ENCODE measurements around the gene ZNF276. TPM values are rescaled to one million over a fixed set of nuclear protein-coding genes. Genes with fewer than 3 reads are reported as not detected.

Gene ZNF276
- total RNA-seq, 1 donor from 2014 or later = 16.2 TPM

DNA sequence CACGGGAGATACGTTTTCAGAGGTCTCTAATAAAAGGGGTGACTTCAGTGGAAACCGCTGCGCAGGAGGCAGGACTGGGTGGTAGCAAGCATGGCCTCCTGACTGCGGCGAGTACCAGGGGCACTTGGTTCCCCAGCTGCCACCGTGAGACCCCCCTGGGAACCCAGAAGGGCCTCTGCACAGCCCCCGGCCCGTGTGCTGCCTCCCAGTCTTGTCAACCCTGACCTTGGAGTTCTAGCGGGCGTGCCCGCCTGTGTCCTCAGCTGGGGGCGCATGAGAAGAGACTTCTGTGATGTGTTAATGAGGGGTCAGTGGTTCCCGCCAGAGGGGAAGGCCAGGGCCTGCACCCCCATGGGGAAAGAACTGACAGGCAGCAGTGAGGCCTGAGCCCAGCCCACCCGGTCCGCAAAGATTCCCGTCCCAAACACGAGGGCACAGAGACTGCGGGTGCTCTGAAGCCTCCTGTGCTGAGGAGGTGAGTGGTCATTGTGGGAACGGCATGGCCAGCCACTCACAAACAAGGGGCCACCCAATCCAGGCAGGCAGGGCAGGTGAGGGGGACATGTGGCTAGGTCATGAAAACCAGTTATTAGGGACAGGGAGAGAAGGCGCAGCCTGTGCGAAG lies 9.4 kb downstream of the ZNF276 start:
- Mint-ChIP-seq H3K27ac (ENCODE audit: unreplicated experiment) (no peak overlapping the region), H3K27me3 (ENCODE audit: low read depth) (no peaks in the 10 kb centered on the region), H3K4me3 (ENCODE audit: unreplicated experiment) (no peak overlapping the region), H3K9me3 (ENCODE audit: low read depth) (no peaks in the 10 kb centered on the region), H3K36me3 (ENCODE audit: low read depth) (peaks cover 31% of the 10 kb centered on the region), H3K4me1 (ENCODE audit: low read depth) (peaks cover 3% of the 10 kb centered on the region)
- TF ChIP-seq, protein P1, sequence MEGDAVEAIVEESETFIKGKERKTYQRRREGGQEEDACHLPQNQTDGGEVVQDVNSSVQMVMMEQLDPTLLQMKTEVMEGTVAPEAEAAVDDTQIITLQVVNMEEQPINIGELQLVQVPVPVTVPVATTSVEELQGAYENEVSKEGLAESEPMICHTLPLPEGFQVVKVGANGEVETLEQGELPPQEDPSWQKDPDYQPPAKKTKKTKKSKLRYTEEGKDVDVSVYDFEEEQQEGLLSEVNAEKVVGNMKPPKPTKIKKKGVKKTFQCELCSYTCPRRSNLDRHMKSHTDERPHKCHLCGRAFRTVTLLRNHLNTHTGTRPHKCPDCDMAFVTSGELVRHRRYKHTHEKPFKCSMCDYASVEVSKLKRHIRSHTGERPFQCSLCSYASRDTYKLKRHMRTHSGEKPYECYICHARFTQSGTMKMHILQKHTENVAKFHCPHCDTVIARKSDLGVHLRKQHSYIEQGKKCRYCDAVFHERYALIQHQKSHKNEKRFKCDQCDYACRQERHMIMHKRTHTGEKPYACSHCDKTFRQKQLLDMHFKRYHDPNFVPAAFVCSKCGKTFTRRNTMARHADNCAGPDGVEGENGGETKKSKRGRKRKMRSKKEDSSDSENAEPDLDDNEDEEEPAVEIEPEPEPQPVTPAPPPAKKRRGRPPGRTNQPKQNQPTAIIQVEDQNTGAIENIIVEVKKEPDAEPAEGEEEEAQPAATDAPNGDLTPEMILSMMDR (IDR thresholded peaks at IDR 0.05) = no peak
- no peak for DNase-seq (ENCODE audit: low spot score)

DNA sequence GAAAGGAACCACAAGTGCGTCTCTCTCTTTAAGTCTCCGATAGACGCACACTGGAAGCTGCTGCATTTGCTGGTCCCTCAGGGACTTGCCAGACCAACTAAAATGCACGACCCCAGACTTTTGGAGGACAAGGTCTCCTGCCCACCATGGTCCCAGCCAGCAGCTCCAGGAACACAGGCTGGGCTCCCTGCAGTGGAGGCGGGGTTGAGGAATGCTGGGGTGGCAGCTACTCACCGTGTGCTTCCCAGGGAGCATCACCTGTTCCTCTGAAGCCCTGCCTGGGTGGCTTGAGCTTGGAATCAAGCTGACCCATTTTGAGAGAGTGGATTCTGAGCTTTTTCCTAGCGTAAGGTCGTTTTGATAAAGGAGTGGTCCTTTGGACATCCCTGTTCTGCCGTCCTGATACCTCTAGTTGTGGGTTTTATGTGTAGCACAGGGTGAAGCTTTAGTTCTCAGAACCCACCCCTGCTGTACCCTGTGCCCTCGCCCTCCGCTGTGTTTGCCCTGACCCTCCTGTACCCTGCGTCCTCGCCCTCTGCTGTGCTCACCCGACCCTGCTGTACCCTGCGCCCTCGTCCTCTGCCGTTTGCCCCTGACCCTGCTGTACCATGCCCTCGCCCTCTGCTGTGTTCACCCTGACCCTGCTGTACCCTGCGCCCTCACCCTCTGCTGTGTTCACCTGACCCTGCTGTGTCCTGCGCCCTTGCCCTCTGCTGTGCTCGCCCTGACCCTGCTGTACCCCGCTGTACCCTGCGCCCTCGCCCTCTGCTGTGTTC lies 11.0 kb downstream of the ZNF276 start:
- H3K4me1 Mint-ChIP-seq (ENCODE audit: low read depth) = peaks cover 3% of the 10 kb centered on the region
- H3K4me3 Mint-ChIP-seq (ENCODE audit: unreplicated experiment) = no peak overlapping the region
- H3K27me3 Mint-ChIP-seq (ENCODE audit: low read depth) = no peaks in the 10 kb centered on the region

DNA sequence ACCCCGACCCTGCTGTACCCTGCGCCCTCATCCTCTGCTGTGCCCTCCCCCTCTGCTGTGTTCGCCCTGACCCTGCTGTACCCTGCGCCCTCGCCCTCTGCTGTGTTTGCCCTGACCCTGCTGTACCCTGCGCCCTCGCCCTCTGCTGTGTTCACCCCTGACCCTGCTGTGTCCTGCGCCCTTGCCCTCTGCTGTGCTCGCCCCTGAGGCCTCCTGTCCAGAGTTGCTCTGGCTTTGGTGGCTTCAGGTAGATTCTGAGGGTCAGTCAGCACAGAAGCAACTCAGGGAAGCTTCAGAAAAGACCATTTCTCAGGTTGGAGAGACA lies 11.5 kb downstream of the ZNF276 start:
- DNase-seq (ENCODE audit: low spot score) = no peak
- Mint-ChIP-seq H3K27ac (ENCODE audit: unreplicated experiment) (no peak overlapping the region), H3K4me1 (ENCODE audit: low read depth) (peaks cover 3% of the 10 kb centered on the region), H3K27me3 (ENCODE audit: low read depth) (no peaks in the 10 kb centered on the region), H3K4me3 (ENCODE audit: unreplicated experiment) (no peak overlapping the region), H3K9me3 (ENCODE audit: low read depth) (no peaks in the 10 kb centered on the region), H3K36me3 (ENCODE audit: low read depth) (peaks cover 29% of the 10 kb centered on the region)
- TF ChIP-seq, protein P1 (IDR thresholded peaks at IDR 0.05) = no peak

More for the DNA sequence above, 11.0 kb downstream of the ZNF276 start:
- TF ChIP-seq, protein P1 (IDR thresholded peaks at IDR 0.05) = no peak
- peaks cover 27% of the 10 kb centered on the region for H3K36me3 Mint-ChIP-seq (ENCODE audit: low read depth)
- DNase-seq (ENCODE audit: low spot score) = no peak
- H3K27ac Mint-ChIP-seq (ENCODE audit: unreplicated experiment) = no peak overlapping the region
- no peaks in the 10 kb centered on the region for H3K9me3 Mint-ChIP-seq (ENCODE audit: low read depth)

DNA sequence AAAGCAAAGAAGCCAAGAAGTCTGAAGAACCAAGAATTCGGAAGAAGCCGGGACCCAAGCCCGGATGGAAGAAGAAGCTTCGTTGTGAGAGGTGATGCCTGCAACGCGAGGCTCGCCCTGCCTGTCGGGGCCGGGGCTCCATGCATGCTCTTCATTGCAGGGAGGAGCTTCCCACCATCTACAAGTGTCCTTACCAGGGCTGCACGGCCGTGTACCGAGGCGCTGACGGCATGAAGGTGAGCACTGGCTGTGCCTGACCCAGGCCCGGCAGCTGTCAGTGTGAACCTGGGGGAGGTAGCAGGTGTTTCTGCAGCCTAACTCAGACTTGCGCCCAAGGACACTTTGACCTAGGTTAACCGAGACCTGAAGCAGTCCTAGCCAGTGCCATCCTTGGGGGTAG lies 12.0 kb downstream of the ZNF276 start:
- Mint-ChIP-seq H3K4me3 (ENCODE audit: unreplicated experiment) (no peak overlapping the region), H3K9me3 (ENCODE audit: low read depth) (no peaks in the 10 kb centered on the region), H3K27me3 (ENCODE audit: low read depth) (no peaks in the 10 kb centered on the region), H3K27ac (ENCODE audit: unreplicated experiment) (no peak overlapping the region), H3K4me1 (ENCODE audit: low read depth) (peaks cover 3% of the 10 kb centered on the region), H3K36me3 (ENCODE audit: low read depth) (peaks cover 31% of the 10 kb centered on the region)
- TF ChIP-seq, protein P1 (IDR thresholded peaks at IDR 0.05) = no peak
- no peak for DNase-seq (ENCODE audit: low spot score)

DNA sequence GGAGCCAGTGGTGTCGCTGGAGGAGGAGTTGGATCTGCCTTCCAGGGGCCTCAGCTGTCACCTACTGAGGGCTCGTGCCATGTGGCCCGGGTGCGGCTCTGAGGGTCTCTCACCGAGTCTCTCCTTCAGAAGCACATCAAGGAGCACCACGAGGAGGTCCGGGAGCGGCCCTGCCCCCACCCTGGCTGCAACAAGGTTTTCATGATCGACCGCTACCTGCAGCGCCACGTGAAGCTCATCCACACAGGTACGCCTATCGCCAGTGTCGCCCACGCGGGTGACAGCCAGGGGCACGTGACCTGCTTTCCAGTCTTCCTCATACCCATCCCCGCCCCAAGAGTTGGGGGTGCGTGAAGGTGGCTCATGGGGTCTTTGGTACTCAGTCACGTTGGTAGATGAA lies 12.5 kb downstream of the ZNF276 start:
- Mint-ChIP-seq H3K4me1 (ENCODE audit: low read depth) (peaks cover 3% of the 10 kb centered on the region), H3K9me3 (ENCODE audit: low read depth) (no peaks in the 10 kb centered on the region), H3K4me3 (ENCODE audit: unreplicated experiment) (no peak overlapping the region), H3K36me3 (ENCODE audit: low read depth) (peaks cover 32% of the 10 kb centered on the region), H3K27me3 (ENCODE audit: low read depth) (no peaks in the 10 kb centered on the region), H3K27ac (ENCODE audit: unreplicated experiment) (no peak overlapping the region)
- TF ChIP-seq, protein P1 (IDR thresholded peaks at IDR 0.05) = no peak
- no peak for DNase-seq (ENCODE audit: low spot score)

Measured in chondrocyte (in vitro differentiated cells).